HCT116 (cell line): Measurements from ENCODE around the gene PTPMT1.

Source experiments
- CBX3 ChIP-seq: IDR thresholded peaks from 2 replicates; pipeline ENCODE4 v1.6.1; 2012; ENCODE audit warnings: low read depth
- CEBPB ChIP-seq: IDR thresholded peaks from 2 replicates; pipeline ENCODE4 v1.6.1; 2012; ENCODE audit warnings: low read depth
- CTCF ChIP-seq, 3 experiments: fragments of 200-600 bp in 1 of 3; sonication (generic) in 1 of 3; IDR thresholded peaks in 2 of 3; conservative IDR thresholded peaks in 1 of 3; 2 replicates each; pipeline ENCODE4 v1.5.1; 2012 to 2017; ENCODE audit warnings: low read depth in 2 of 3, low read length in 2 of 3, antibody characterized with exemption in 1 of 3, borderline replicate concordance in 1 of 3, control low read depth in 1 of 3, mild to moderate bottlenecking in 1 of 3, mixed read lengths in 1 of 3, mixed run types in 1 of 3, moderate library complexity in 1 of 3; ENCODE audit not compliant: insufficient read depth in 1 of 3
- EGR1 ChIP-seq: IDR thresholded peaks from 2 replicates; pipeline ENCODE4 v1.6.1; 2012; ENCODE audit warnings: low read depth
- EZH2 ChIP-seq: fragments of 200-600 bp; sonication (generic); IDR thresholded peaks from 2 replicates; pipeline ENCODE4 v1.6.1; 2017; ENCODE audit warnings: antibody characterized with exemption, mixed run types
- FOSL1 ChIP-seq: IDR thresholded peaks from 2 replicates; pipeline ENCODE4 v1.6.1; 2012; ENCODE audit warnings: low read depth
- POLR2A ChIP-seq: IDR thresholded peaks from 2 replicates; pipeline ENCODE4 v1.7.0; 2011; ENCODE audit warnings: borderline replicate concordance; ENCODE audit not compliant: insufficient read depth, insufficient read length; ENCODE audit errors: extremely low read depth
- SP1 ChIP-seq: IDR thresholded peaks from 2 replicates; pipeline ENCODE4 v1.6.1; 2012; ENCODE audit warnings: low read depth
- ZNF274 ChIP-seq: fragments of 200-500 bp; sonication (Bioruptor generic); IDR thresholded peaks from 2 replicates; pipeline ENCODE4 v1.6.1; 2014; ENCODE audit warnings: mild to moderate bottlenecking, low read depth, low read length, inconsistent platforms
- TF ChIP-seq, protein P1 (sequence below): IDR thresholded peaks from 2 replicates; pipeline ENCODE4 v1.6.1; 2011; ENCODE audit warnings: mild to moderate bottlenecking, low read length, moderate library complexity; ENCODE audit not compliant: insufficient replicate concordance; ENCODE audit errors: extremely low read depth
- TF ChIP-seq, protein P2 (sequence below): IDR thresholded peaks from 2 replicates; pipeline ENCODE4 v1.6.1; 2012; ENCODE audit warnings: low read depth

- TF ChIP-seq POLR2A: no peak
- no peak for TF ChIP-seq CTCF (IDR thresholded peaks at IDR 0.05 in 2 of 3, conservative IDR thresholded peaks at IDR 0.05 in 1 of 3; ENCODE audit: borderline replicate concordance in 1 of 3, insufficient read depth in 1 of 3, low read depth in 2 of 3, low read length in 2 of 3)
- no peak for TF ChIP-seq SP1
- no peak for TF ChIP-seq EGR1
- no peak for TF ChIP-seq CBX3
- no peak for TF ChIP-seq ZNF274
- no peak for TF ChIP-seq EZH2
- TF ChIP-seq, protein P1, sequence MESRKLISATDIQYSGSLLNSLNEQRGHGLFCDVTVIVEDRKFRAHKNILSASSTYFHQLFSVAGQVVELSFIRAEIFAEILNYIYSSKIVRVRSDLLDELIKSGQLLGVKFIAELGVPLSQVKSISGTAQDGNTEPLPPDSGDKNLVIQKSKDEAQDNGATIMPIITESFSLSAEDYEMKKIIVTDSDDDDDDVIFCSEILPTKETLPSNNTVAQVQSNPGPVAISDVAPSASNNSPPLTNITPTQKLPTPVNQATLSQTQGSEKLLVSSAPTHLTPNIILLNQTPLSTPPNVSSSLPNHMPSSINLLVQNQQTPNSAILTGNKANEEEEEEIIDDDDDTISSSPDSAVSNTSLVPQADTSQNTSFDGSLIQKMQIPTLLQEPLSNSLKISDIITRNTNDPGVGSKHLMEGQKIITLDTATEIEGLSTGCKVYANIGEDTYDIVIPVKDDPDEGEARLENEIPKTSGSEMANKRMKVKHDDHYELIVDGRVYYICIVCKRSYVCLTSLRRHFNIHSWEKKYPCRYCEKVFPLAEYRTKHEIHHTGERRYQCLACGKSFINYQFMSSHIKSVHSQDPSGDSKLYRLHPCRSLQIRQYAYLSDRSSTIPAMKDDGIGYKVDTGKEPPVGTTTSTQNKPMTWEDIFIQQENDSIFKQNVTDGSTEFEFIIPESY: no peak
- TF ChIP-seq, protein P2, sequence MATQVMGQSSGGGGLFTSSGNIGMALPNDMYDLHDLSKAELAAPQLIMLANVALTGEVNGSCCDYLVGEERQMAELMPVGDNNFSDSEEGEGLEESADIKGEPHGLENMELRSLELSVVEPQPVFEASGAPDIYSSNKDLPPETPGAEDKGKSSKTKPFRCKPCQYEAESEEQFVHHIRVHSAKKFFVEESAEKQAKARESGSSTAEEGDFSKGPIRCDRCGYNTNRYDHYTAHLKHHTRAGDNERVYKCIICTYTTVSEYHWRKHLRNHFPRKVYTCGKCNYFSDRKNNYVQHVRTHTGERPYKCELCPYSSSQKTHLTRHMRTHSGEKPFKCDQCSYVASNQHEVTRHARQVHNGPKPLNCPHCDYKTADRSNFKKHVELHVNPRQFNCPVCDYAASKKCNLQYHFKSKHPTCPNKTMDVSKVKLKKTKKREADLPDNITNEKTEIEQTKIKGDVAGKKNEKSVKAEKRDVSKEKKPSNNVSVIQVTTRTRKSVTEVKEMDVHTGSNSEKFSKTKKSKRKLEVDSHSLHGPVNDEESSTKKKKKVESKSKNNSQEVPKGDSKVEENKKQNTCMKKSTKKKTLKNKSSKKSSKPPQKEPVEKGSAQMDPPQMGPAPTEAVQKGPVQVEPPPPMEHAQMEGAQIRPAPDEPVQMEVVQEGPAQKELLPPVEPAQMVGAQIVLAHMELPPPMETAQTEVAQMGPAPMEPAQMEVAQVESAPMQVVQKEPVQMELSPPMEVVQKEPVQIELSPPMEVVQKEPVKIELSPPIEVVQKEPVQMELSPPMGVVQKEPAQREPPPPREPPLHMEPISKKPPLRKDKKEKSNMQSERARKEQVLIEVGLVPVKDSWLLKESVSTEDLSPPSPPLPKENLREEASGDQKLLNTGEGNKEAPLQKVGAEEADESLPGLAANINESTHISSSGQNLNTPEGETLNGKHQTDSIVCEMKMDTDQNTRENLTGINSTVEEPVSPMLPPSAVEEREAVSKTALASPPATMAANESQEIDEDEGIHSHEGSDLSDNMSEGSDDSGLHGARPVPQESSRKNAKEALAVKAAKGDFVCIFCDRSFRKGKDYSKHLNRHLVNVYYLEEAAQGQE: no peak
- TF ChIP-seq CEBPB: no peak
- TF ChIP-seq FOSL1: no peak
These were observed 6.5 kb downstream of the PTPMT1 start for GRCh38 chr11:47571895-47572294.
